ENCODE results near the gene PADI3. TPM values are rescaled to one million over a fixed set of nuclear protein-coding genes. Genes with fewer than 3 reads are reported as not detected.

Gene PADI3
- total RNA-seq, 4 donors from 2014 or later = not detected

DNA sequence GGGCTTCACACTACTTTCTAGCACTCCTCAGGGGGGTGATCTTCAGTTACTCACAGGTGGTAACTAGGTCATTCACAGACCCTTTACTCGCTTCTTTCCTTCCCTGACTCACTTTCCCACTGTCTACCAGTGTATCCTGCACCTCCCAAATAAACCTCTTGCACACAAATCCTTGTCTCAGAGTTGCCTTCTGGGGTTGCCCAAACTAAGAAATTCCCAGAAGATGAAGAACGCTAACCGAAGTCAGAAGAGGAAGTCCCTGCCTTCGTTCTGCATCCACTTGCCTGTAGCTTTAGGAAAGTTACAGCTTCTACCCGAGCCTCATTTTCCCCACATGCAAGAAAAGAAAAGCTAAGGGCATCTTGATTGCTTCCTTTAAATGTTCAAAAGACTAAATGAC lies 47.2 kb downstream of the PADI3 start:
- TF ChIP-seq, protein P1, sequence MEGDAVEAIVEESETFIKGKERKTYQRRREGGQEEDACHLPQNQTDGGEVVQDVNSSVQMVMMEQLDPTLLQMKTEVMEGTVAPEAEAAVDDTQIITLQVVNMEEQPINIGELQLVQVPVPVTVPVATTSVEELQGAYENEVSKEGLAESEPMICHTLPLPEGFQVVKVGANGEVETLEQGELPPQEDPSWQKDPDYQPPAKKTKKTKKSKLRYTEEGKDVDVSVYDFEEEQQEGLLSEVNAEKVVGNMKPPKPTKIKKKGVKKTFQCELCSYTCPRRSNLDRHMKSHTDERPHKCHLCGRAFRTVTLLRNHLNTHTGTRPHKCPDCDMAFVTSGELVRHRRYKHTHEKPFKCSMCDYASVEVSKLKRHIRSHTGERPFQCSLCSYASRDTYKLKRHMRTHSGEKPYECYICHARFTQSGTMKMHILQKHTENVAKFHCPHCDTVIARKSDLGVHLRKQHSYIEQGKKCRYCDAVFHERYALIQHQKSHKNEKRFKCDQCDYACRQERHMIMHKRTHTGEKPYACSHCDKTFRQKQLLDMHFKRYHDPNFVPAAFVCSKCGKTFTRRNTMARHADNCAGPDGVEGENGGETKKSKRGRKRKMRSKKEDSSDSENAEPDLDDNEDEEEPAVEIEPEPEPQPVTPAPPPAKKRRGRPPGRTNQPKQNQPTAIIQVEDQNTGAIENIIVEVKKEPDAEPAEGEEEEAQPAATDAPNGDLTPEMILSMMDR (IDR thresholded peaks at IDR 0.05; ENCODE audit: low read depth) = no peak

DNA sequence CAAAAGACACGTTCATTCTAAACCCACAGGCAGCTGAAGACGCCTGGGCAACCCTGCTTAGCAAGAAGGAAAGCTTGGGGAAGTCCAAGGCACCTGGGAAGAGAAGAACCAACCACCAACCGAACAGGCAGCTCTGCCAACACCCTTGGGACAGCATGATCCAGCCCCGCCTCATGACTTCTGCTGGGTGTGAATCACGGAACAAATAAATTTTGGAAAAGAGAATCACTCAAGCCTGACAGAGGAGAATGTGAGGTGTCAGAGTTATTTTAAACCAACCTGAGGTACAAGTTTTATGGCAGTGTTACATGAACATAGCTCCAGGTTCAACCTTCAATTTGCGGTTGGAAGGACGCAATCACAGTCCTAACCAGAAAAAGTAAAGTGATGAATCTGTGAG lies 49.1 kb downstream of the PADI3 start:
- TF ChIP-seq, protein P1 (IDR thresholded peaks at IDR 0.05; ENCODE audit: low read depth) = no peak

DNA sequence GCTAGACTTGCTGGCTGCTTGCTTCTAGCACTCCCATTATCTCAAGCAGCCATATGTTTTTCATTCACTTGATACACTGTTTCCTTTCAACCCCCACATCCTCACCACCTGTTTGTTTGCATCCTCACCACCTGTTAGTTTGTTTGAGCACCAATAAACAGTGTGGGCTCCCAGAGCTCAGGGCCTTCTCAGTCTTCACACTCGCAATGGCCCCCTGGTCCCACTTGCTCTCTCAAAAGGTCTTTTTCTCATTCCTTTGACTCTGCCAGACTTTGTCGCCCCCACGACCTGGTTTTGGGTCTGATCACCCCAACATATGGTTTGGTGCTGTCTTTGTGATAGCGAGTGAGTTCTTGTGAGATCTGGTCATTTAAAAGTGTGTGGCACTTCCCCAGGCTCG lies 52.9 kb downstream of the PADI3 start:
- TF ChIP-seq, protein P1 (IDR thresholded peaks at IDR 0.05; ENCODE audit: low read depth) = no peak

DNA sequence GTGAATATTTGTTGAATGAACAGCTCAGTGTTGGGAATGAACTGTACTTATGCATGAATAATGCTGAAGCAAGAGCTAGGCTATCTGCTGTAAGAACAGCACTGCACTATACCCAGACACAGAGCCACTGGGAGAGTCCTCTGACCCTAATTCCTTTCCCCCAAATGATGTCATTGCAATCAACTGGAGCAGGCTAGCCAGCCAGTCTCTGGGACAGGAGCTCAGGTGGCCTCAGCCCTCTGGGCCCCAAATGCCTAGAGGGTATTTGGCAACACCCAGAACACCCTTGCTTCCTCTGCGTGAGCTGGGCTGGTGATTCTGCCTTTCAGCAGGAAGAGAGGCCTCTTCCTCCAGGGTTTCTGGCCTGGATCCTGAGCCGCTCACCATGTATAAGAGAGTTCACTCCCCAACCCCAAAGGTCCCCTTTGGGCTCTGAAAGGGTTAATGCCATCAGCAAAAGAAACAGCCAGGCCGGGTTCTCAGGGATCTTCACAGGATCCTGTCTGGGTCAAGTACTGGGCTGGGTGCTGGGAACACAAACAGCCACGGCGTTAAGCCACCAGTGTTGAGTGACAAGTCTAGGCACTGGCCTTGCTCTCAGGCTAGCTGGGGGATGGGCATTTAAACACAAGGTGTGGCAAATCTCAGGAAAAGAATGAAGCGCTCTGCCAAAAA lies 55.4 kb downstream of the PADI3 start:
- TF ChIP-seq, protein P1 (IDR thresholded peaks at IDR 0.05; ENCODE audit: low read depth) = no peak

DNA sequence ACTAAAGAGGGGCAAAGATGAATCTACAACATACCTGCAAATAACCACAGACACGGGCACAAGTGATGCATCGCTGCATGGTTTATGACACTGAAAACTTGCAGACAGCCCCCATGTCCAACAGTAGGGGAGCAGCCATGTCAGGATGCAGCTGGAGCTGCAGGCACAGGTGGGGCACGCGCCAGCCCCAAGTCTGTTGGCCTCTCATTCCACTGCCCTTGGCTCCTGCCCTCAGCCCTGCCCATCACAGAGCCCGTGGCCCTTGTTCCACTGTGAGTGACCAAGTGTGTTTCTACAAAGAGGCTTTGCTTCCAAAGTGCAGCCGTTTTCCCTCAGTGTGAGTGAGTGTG lies 55.9 kb downstream of the PADI3 start:
- TF ChIP-seq, protein P1 (IDR thresholded peaks at IDR 0.05; ENCODE audit: low read depth) = no peak

DNA sequence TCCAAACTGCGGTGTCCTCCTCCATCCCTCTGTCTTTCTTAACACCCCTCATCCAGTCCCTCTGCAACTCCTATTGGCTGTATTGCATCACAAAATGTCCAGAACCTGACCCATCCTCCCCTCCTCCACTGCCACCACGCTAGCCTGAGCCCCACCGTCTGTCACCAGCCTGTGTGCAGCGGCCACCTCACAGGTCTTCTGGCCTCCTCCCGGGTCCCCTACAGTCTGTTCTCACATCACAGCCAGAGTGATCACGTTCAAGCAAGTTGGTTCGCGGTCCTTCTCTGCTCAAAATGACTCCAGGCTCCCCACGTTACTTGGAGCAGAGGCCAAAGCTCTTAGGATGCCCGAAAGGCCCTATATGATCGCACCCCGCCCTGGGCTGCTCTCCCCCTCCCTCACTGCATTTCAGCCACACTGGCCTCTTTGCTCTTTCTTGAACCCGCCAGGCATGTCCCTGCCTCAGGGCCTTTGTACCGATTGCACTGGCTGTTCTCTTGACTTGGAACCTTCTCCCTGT lies 56.7 kb downstream of the PADI3 start:
- TF ChIP-seq, protein P1 (IDR thresholded peaks at IDR 0.05; ENCODE audit: low read depth) = no peak

DNA sequence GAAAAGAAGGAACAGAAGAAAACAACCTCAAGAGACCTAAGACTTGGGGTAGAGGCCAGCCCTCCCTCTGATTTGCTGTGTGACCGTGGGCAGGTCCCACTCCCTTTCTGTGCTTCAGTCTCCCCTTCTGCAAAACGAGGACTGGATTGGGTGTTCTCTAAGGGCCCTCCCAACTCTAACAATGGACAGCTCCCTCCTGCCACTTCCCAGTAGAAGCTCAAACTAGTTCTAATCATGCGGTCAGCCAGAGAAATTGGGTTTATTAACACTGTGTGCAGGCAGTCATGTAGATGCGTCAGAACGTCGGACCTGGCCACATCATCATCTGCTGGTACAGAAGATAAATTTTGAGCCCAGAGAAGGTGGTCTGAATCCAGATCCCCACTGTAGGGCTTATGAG lies 57.5 kb downstream of the PADI3 start:
- TF ChIP-seq, protein P1 (IDR thresholded peaks at IDR 0.05; ENCODE audit: low read depth) = no peak
